Activated CD8-positive, alpha-beta T cell treated with anti-CD3 and anti-CD28 coated beads for 36 hours (primary cell): ENCODE measurements around the gene KCNJ3. TPM values are rescaled to one million over a fixed set of nuclear protein-coding genes. Genes with fewer than 3 reads are reported as not detected.

Experiments
- ATAC-seq: fragments of 200-7000 bp; cut with Tn5 transposase; one replicate; pipeline ENCODE4 v1.10.0; 2021; ENCODE audit warnings: mild to moderate bottlenecking, moderate library complexity
- CTCF ChIA-PET: fragments of 350-600 bp; sonication (Branson Sonifier 250); formaldehyde crosslinking; loops from one replicate; lab custom pipeline; 2021; ENCODE audit warnings: antibody characterized with exemption; lab: Charles Lee
- POLR2A ChIA-PET: fragments of 350-600 bp; sonication (Branson Sonifier 250); formaldehyde crosslinking; loops from one replicate; lab custom pipeline; 2021; ENCODE audit warnings: antibody characterized with exemption; lab: Charles Lee
- DNase-seq: peaks from one replicate; pipeline ENCODE4 v3.0.0-alpha.2; 2020
- H3K27ac Mint-ChIP-seq: one replicate; pipeline ENCODE4 v1.8.0; 2021; ENCODE audit warnings: mild to moderate bottlenecking, mixed read lengths
- H3K27me3 Mint-ChIP-seq: one replicate; pipeline ENCODE4 v1.8.0; 2021; ENCODE audit warnings: mixed read lengths
- H3K36me3 Mint-ChIP-seq: one replicate; pipeline ENCODE4 v1.8.0; 2021; ENCODE audit warnings: low read depth, mixed read lengths
- H3K4me1 Mint-ChIP-seq: one replicate; pipeline ENCODE4 v1.8.0; 2021; ENCODE audit warnings: low read depth, mixed read lengths
- H3K4me3 Mint-ChIP-seq: one replicate; pipeline ENCODE4 v1.8.0; 2021; ENCODE audit warnings: mild to moderate bottlenecking, moderate library complexity, mixed read lengths
- H3K9me3 Mint-ChIP-seq: one replicate; pipeline ENCODE4 v1.8.0; 2021; ENCODE audit warnings: mixed read lengths
- CTCF ChIP-seq: fragments of 200-600 bp; IDR thresholded peaks from one replicate; pipeline ENCODE4 v1.8.0; 2022; ENCODE audit warnings: antibody characterized with exemption, mild to moderate bottlenecking
- intact Hi-C: fragments of 100-400 bp; cut with micrococcal nuclease; formaldehyde crosslinking; loops from one replicate; pipeline ENCODE4 v1.10.0; 2022
- total RNA-seq, 2 experiments: library from RNA; stranded (reverse); gene quantifications; one replicate each; pipeline ENCODE4 v1.2.3, GENCODE V29; 2021

The KCNJ3 gene
- total RNA-seq, 2 experiments from 2014 or later = not detected

DNA sequence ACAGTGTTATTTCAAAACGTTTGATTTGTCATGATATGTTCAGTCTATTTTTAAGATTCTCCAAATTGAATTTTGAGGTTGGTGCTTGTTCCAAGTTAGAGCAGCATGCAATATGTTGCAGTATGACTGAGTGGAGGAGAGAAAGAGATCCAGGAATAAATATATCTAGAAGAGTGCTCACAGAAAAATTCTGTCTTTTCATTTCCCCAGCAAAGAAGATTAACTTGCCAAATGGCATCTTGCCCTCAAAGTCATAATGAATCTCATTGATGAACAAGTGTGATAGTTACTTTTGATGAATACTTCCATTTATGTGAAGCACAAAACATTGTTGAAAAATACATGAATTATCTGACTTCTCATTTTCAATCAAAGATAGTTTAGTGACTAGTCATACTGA lies 95.9 kb downstream of the KCNJ3 start:
- H3K27me3 Mint-ChIP-seq = no peaks in the 10 kb centered on the region
- TF ChIP-seq CTCF = no peak
- H3K9me3 Mint-ChIP-seq = peaks cover 6% of the 10 kb centered on the region
- no peak overlapping the region for H3K4me3 Mint-ChIP-seq
- H3K4me1 Mint-ChIP-seq = no peaks in the 10 kb centered on the region
- H3K27ac Mint-ChIP-seq = no peak overlapping the region
- POLR2A ChIA-PET = no interaction called here
- no peak for ATAC-seq
- CTCF ChIA-PET = no interaction called here
- DNase-seq = no peak
- no peaks in the 10 kb centered on the region for H3K36me3 Mint-ChIP-seq
- intact Hi-C loops = no loop called here

- H3K27me3 Mint-ChIP-seq = no peaks in the 10 kb centered on the region
- no peak for DNase-seq
- POLR2A ChIA-PET = no interaction called here
- H3K9me3 Mint-ChIP-seq = peaks cover 5% of the 10 kb centered on the region
- H3K36me3 Mint-ChIP-seq = no peaks in the 10 kb centered on the region
- intact Hi-C loops = no loop called here
- CTCF ChIA-PET = no interaction called here
- TF ChIP-seq CTCF = no peak
- no peak for ATAC-seq
- H3K4me3 Mint-ChIP-seq = no peak overlapping the region
- no peak overlapping the region for H3K27ac Mint-ChIP-seq
- H3K4me1 Mint-ChIP-seq = no peaks in the 10 kb centered on the region
Measured at GRCh38 chr2:154795651-154796050, 97.2 kb downstream of the KCNJ3 start.

DNA sequence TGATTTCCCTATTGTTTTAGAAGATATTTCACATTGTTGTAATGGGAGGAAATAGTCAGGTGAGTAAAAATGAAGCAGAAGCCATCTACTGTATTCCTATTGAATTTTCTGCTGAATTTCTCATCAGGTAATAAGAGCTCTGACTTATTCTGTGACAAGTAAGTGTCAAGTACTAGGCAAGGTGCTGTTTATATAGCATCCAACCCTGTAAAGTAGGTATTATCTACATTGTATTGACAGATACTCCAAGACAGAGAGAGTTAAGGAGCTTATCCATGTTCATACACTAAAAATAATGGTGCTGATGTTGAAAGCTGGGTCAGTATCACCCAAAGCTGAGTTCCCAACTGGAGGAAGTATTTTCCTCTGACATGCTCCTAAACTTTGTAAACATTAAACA lies 106.0 kb downstream of the KCNJ3 start:
- Mint-ChIP-seq H3K4me3 (no peak overlapping the region), H3K9me3 (peaks cover 4% of the 10 kb centered on the region), H3K4me1 (no peaks in the 10 kb centered on the region), H3K36me3 (no peaks in the 10 kb centered on the region), H3K27me3 (no peaks in the 10 kb centered on the region), H3K27ac (no peak overlapping the region)
- no peak for DNase-seq
- intact Hi-C loops = no loop called here
- ChIA-PET CTCF (no interaction called here), POLR2A (no interaction called here)
- no peak for TF ChIP-seq CTCF
- ATAC-seq = no peak

DNA sequence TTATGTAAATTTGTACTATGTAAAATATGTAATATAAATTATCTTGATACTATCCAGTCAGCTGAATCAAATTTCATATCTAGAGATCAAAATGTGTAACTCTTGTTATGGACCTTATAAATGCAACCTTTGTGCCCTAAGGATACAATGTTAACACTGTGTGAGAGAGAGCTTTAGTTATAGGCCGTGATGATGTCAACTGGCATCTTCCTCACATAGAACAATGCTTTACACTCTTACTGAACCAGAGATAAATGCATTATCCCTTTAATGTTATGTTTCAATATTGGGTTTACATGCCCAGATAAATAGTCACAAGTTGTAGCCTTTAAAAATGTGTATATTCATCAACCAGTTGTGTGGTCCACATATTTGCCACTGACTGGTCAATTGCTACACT lies 115.1 kb downstream of the KCNJ3 start:
- Mint-ChIP-seq H3K9me3 (no peaks in the 10 kb centered on the region), H3K4me1 (no peaks in the 10 kb centered on the region), H3K4me3 (no peak overlapping the region), H3K27ac (no peak overlapping the region), H3K27me3 (no peaks in the 10 kb centered on the region), H3K36me3 (no peaks in the 10 kb centered on the region)
- ChIA-PET POLR2A (no interaction called here), CTCF (no interaction called here)
- DNase-seq (no peak), ATAC-seq (no peak)
- intact Hi-C loops = no loop called here
- TF ChIP-seq CTCF = no peak

- ChIA-PET CTCF (no interaction called here), POLR2A (no interaction called here)
- H3K36me3 Mint-ChIP-seq = no peaks in the 10 kb centered on the region
- H3K27ac Mint-ChIP-seq = no peak overlapping the region
- H3K9me3 Mint-ChIP-seq = no peaks in the 10 kb centered on the region
- H3K27me3 Mint-ChIP-seq = no peaks in the 10 kb centered on the region
- TF ChIP-seq CTCF = no peak
- H3K4me3 Mint-ChIP-seq = no peak overlapping the region
- DNase-seq (no peak), ATAC-seq (no peak)
- intact Hi-C loops = no loop called here
- no peaks in the 10 kb centered on the region for H3K4me1 Mint-ChIP-seq
Measured at GRCh38 chr2:154814856-154815255, 116.4 kb downstream of the KCNJ3 start.
